Neural cell (in vitro differentiated cells): ENCODE data around the gene PLAAT4.

ENCODE experiments used
- CTCF ChIP-seq: fragments of 450-650 bp; IDR thresholded peaks from 2 replicates; pipeline ENCODE4 v1.5.1; 2014; ENCODE audit warnings: antibody characterized with exemption, mild to moderate bottlenecking, moderate library complexity; ENCODE audit not compliant: poor library complexity, severe bottlenecking
- POLR2AphosphoS5 ChIP-seq: IDR thresholded peaks from 2 replicates; pipeline ENCODE4 v1.6.1; 2012
- REST ChIP-seq: IDR thresholded peaks from 2 replicates; pipeline ENCODE4 v1.6.1; 2012; ENCODE audit warnings: borderline replicate concordance

GRCh38 chr11:63552921-63553320, 16.3 kb downstream of the PLAAT4 start:
- TF ChIP-seq CTCF: no peak
- no peak for TF ChIP-seq POLR2AphosphoS5
- no peak for TF ChIP-seq REST
